ENCODE data around the gene EGLN3.

EGLN3 gene

GRCh38 chr14:33922125-33922524 is 28.7 kb downstream of the EGLN3 start:
- Histone ChIP-seq H3K9me2 (replicated peaks; ENCODE audit: low read depth, low read length) (no peaks in the 10 kb centered on the region), H3K4me2 (ENCODE audit: low read depth, low read length, poor library complexity, severe bottlenecking) (no peak overlapping the region)
- TF ChIP-seq CTCF (conservative IDR thresholded peaks at IDR 0.05; ENCODE audit: low read length) (no peak), EZH2phosphoT487 (IDR thresholded peaks at IDR 0.05; ENCODE audit: borderline replicate concordance) (no peak)

GRCh38 chr14:33918256-33918655 is 32.6 kb downstream of the EGLN3 start:
- no peaks in the 10 kb centered on the region for H4K20me1 ChIP-seq (ENCODE audit: insufficient read depth, low read length, poor library complexity, severe bottlenecking)
- no peak overlapping the region for H3K9ac ChIP-seq (ENCODE audit: low read depth, low read length, poor library complexity, severe bottlenecking)
- H3K9me2 ChIP-seq (replicated peaks; ENCODE audit: low read depth, low read length): no peaks in the 10 kb centered on the region
- no peaks in the 10 kb centered on the region for H3K79me2 ChIP-seq (ENCODE audit: insufficient read depth, low read length)
- H3K4me2 ChIP-seq (ENCODE audit: low read depth, low read length, poor library complexity, severe bottlenecking): no peak overlapping the region
- H2AFZ ChIP-seq (ENCODE audit: low read length): no peak overlapping the region
- no peak overlapping the region for H3K4me3 ChIP-seq (ENCODE audit: low read length, poor library complexity, severe bottlenecking)
- H3K9me3 ChIP-seq (ENCODE audit: insufficient read depth, low read depth, low read length): no peaks in the 10 kb centered on the region
- TF ChIP-seq CTCF (conservative IDR thresholded peaks at IDR 0.05; ENCODE audit: low read length) (no peak), EZH2phosphoT487 (IDR thresholded peaks at IDR 0.05; ENCODE audit: borderline replicate concordance) (no peak)
- H3K4me1 ChIP-seq (ENCODE audit: insufficient read depth, low read length, poor library complexity, severe bottlenecking): no peaks in the 10 kb centered on the region
- H3K36me3 ChIP-seq (ENCODE audit: insufficient read depth, low read length): no peaks in the 10 kb centered on the region
- no peaks in the 10 kb centered on the region for H3K27me3 ChIP-seq (ENCODE audit: insufficient read depth, low read length, poor library complexity, severe bottlenecking)
- no peaks in the 10 kb centered on the region for H3F3A ChIP-seq (ENCODE audit: low read depth)

More at GRCh38 chr14:33922125-33922524, 28.7 kb downstream of the EGLN3 start:
- Histone ChIP-seq H4K20me1 (ENCODE audit: insufficient read depth, low read length, poor library complexity, severe bottlenecking) (no peaks in the 10 kb centered on the region), H3F3A (ENCODE audit: low read depth) (no peaks in the 10 kb centered on the region), H3K36me3 (ENCODE audit: insufficient read depth, low read length) (no peaks in the 10 kb centered on the region), H2AFZ (ENCODE audit: low read length) (no peak overlapping the region), H3K4me3 (ENCODE audit: low read length, poor library complexity, severe bottlenecking) (no peak overlapping the region), H3K9ac (ENCODE audit: low read depth, low read length, poor library complexity, severe bottlenecking) (no peak overlapping the region), H3K79me2 (ENCODE audit: insufficient read depth, low read length) (no peaks in the 10 kb centered on the region), H3K9me3 (ENCODE audit: insufficient read depth, low read depth, low read length) (no peaks in the 10 kb centered on the region), H3K27me3 (ENCODE audit: insufficient read depth, low read length, poor library complexity, severe bottlenecking) (no peaks in the 10 kb centered on the region), H3K4me1 (ENCODE audit: insufficient read depth, low read length, poor library complexity, severe bottlenecking) (no peaks in the 10 kb centered on the region)

GRCh38 chr14:33917661-33918060 is 33.2 kb downstream of the EGLN3 start:
- Histone ChIP-seq H3K9me3 (ENCODE audit: insufficient read depth, low read depth, low read length) (no peaks in the 10 kb centered on the region), H2AFZ (ENCODE audit: low read length) (no peak overlapping the region), H3K27me3 (ENCODE audit: insufficient read depth, low read length, poor library complexity, severe bottlenecking) (no peaks in the 10 kb centered on the region), H3K9ac (ENCODE audit: low read depth, low read length, poor library complexity, severe bottlenecking) (no peak overlapping the region), H3K4me3 (ENCODE audit: low read length, poor library complexity, severe bottlenecking) (no peak overlapping the region), H4K20me1 (ENCODE audit: insufficient read depth, low read length, poor library complexity, severe bottlenecking) (no peaks in the 10 kb centered on the region), H3F3A (ENCODE audit: low read depth) (no peaks in the 10 kb centered on the region), H3K4me1 (ENCODE audit: insufficient read depth, low read length, poor library complexity, severe bottlenecking) (no peaks in the 10 kb centered on the region), H3K36me3 (ENCODE audit: insufficient read depth, low read length) (no peaks in the 10 kb centered on the region), H3K79me2 (ENCODE audit: insufficient read depth, low read length) (no peaks in the 10 kb centered on the region), H3K9me2 (replicated peaks; ENCODE audit: low read depth, low read length) (no peaks in the 10 kb centered on the region), H3K4me2 (ENCODE audit: low read depth, low read length, poor library complexity, severe bottlenecking) (no peak overlapping the region)
- TF ChIP-seq CTCF (conservative IDR thresholded peaks at IDR 0.05; ENCODE audit: low read length) (no peak), EZH2phosphoT487 (IDR thresholded peaks at IDR 0.05; ENCODE audit: borderline replicate concordance) (no peak)
